Right lobe of liver (tissue), 4 donors: ENCODE results near the gene TNFSF4.

Source experiments
- POLR2A ChIP-seq: fragments of 450-650 bp; IDR thresholded peaks from one replicate; pipeline ENCODE4 v1.6.1; 2017; ENCODE audit warnings: antibody characterized with exemption, mild to moderate bottlenecking
- TF ChIP-seq, protein P1 (sequence below), 4 donors: fragments of 200-600 bp in 3 of 4; fragments of 450-650 bp in 1 of 4; IDR thresholded peaks; one replicate each; pipeline versions ENCODE4 v1.5.1 to v1.8.0; 2016 to 2022; ENCODE audit warnings: antibody characterized with exemption in 4 of 4, mild to moderate bottlenecking in 2 of 4
- donor health status: DM: no; HTN: no; CAD: no.
- donor health status: DM: no; HTN: no; CAD: no.
- donor health status: DM: no; HTN: yes; CAD: no.

DNA sequence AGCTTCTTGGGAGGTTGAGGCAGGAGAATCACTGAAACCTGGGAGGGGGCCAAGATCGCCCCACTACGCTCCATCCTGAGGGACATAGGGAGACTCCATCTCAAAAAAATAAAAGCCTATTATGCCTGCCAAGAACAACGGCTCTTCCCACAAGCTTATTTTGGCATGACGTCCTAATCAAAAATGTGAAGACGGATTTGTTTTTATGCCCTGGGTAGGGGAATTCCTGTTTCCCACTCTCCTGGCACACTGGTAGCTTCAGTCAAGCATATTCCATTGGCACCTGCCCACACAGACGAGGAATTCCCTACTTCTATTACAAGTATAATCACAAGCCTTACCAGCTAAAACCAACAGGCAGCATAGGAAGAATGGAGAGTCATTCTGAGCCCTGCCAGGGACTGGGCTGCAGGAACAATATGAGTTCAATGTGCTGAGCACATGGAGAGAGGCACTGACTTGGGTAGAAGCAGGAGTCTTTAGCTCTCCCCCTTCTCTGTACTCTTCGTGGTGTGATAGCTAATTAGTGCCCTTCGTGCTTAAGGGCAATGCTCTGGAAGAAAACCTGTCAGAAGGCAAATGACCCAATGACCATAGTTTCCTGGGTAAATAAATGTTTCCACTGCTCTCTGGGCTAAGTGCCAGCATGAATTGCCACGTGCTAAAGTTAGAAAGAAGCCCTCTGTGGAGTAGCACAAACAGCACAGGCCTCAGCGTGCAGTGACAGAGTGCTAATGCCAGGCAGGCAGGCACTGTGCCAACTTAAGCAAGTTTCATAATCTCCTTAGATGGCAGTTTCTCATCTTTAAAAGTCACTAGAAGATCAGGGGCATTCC is 16.8 kb downstream of the TNFSF4 start:
- TF ChIP-seq, protein P1, sequence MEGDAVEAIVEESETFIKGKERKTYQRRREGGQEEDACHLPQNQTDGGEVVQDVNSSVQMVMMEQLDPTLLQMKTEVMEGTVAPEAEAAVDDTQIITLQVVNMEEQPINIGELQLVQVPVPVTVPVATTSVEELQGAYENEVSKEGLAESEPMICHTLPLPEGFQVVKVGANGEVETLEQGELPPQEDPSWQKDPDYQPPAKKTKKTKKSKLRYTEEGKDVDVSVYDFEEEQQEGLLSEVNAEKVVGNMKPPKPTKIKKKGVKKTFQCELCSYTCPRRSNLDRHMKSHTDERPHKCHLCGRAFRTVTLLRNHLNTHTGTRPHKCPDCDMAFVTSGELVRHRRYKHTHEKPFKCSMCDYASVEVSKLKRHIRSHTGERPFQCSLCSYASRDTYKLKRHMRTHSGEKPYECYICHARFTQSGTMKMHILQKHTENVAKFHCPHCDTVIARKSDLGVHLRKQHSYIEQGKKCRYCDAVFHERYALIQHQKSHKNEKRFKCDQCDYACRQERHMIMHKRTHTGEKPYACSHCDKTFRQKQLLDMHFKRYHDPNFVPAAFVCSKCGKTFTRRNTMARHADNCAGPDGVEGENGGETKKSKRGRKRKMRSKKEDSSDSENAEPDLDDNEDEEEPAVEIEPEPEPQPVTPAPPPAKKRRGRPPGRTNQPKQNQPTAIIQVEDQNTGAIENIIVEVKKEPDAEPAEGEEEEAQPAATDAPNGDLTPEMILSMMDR (IDR thresholded peaks at IDR 0.05) = no peak
- TF ChIP-seq POLR2A = no peak
